Neural cell (in vitro differentiated cells): Measurements from ENCODE around the gene NCKAP5L. TPM values are rescaled to one million over a fixed set of nuclear protein-coding genes. Genes with fewer than 3 reads are reported as not detected.

Experiments
- H2AFZ ChIP-seq: fragments of 200-600, 300-800 bp; sonication (generic), shearing (Covaris generic); 2 replicates; pipeline ENCODE4 v1.6.0; 2014; ENCODE audit warnings: low read depth, mild to moderate bottlenecking, antibody characterized with exemption, low read length, moderate library complexity
- H3F3A ChIP-seq: fragments of 200-600 bp; shearing (Covaris generic); 2 replicates; pipeline ENCODE4 v1.6.1; 2016; ENCODE audit warnings: mild to moderate bottlenecking, moderate library complexity, mixed read lengths, antibody characterized with exemption, low read length; ENCODE audit not compliant: insufficient read depth, poor library complexity, severe bottlenecking
- H3K27ac ChIP-seq: fragments of 200-600, 300-800 bp; sonication (generic), shearing (Covaris generic); 2 replicates; pipeline ENCODE4 v1.5.1; 2014; ENCODE audit warnings: mild to moderate bottlenecking, low read length, moderate library complexity
- H3K27me3 ChIP-seq: fragments of 300-800, 200-600 bp; sonication (generic), shearing (Covaris generic); 2 replicates; pipeline ENCODE4 v1.6.0; 2014; ENCODE audit warnings: mild to moderate bottlenecking, low read depth, low read length, moderate library complexity; ENCODE audit not compliant: insufficient read depth
- H3K36me3 ChIP-seq: fragments of 300-800, 200-600 bp; sonication (generic), shearing (Covaris generic); 2 replicates; pipeline ENCODE4 v1.5.1; 2014; ENCODE audit warnings: mild to moderate bottlenecking, antibody characterized with exemption, low read length, moderate library complexity; ENCODE audit not compliant: insufficient read depth
- H3K4me2 ChIP-seq: fragments of 300-800, 200-600 bp; sonication (generic), shearing (Covaris generic); 2 replicates; pipeline ENCODE4 v1.6.0; 2014; ENCODE audit warnings: mild to moderate bottlenecking, low read length
- H3K4me3 ChIP-seq: fragments of 300-800, 200-600 bp; sonication (generic), shearing (Covaris generic); 2 replicates; pipeline ENCODE4 v1.5.1; 2014; ENCODE audit warnings: mild to moderate bottlenecking, low read length, moderate library complexity
- H3K79me2 ChIP-seq: fragments of 200-600 bp; shearing (Covaris generic); replicated peaks from 2 replicates; pipeline ENCODE4 v1.6.0; 2014; ENCODE audit warnings: mild to moderate bottlenecking, low read length, moderate library complexity; ENCODE audit not compliant: insufficient read depth
- H3K9ac ChIP-seq: fragments of 300-800, 200-600 bp; sonication (generic), shearing (Covaris generic); 2 replicates; pipeline ENCODE4 v1.6.1; 2016; ENCODE audit warnings: mild to moderate bottlenecking, low read length, mixed read lengths
- H3K9me2 ChIP-seq: fragments of 200-600 bp; shearing (Covaris generic); 2 replicates; pipeline ENCODE4 v1.6.1; 2016; ENCODE audit warnings: mild to moderate bottlenecking, low read length, mixed read lengths; ENCODE audit not compliant: insufficient read depth
- H3K9me3 ChIP-seq: fragments of 200-600, 300-800 bp; sonication (generic), shearing (Covaris generic); 2 replicates; pipeline ENCODE4 v1.6.1; 2016; ENCODE audit warnings: mild to moderate bottlenecking, mixed run types, low read length, moderate library complexity, mixed read lengths
- H4K20me1 ChIP-seq: fragments of 200-600 bp; shearing (Covaris generic); 2 replicates; pipeline ENCODE4 v1.6.1; 2016; ENCODE audit warnings: mild to moderate bottlenecking, mixed run types; ENCODE audit not compliant: insufficient read depth
- CTCF ChIP-seq: fragments of 450-650 bp; IDR thresholded peaks from 2 replicates; pipeline ENCODE4 v1.5.1; 2014; ENCODE audit warnings: antibody characterized with exemption, mild to moderate bottlenecking, moderate library complexity; ENCODE audit not compliant: poor library complexity, severe bottlenecking
- EP300 ChIP-seq: fragments of 450-650 bp; conservative IDR thresholded peaks from 2 replicates; pipeline ENCODE4 v1.6.1; 2014; ENCODE audit warnings: antibody characterized with exemption, mild to moderate bottlenecking, moderate library complexity; ENCODE audit not compliant: poor library complexity, severe bottlenecking
- EZH2 ChIP-seq: fragments of 200-600, 300-800 bp; shearing (Covaris generic), sonication (generic); IDR thresholded peaks from 2 replicates; pipeline ENCODE4 v1.6.1; 2014; ENCODE audit warnings: antibody characterized with exemption, low read length, borderline replicate concordance, mild to moderate bottlenecking; ENCODE audit not compliant: insufficient read depth, poor library complexity, severe bottlenecking
- MXI1 ChIP-seq: fragments of 450-650 bp; conservative IDR thresholded peaks from 2 replicates; pipeline ENCODE4 v1.6.1; 2014; ENCODE audit warnings: antibody characterized with exemption, mild to moderate bottlenecking; ENCODE audit not compliant: poor library complexity, severe bottlenecking
- POLR2AphosphoS5 ChIP-seq: IDR thresholded peaks from 2 replicates; pipeline ENCODE4 v1.6.1; 2012
- RAD21 ChIP-seq: fragments of 450-650 bp; conservative IDR thresholded peaks from 2 replicates; pipeline ENCODE4 v1.6.1; 2014; ENCODE audit warnings: antibody characterized with exemption, mild to moderate bottlenecking, moderate library complexity
- REST ChIP-seq: IDR thresholded peaks from 2 replicates; pipeline ENCODE4 v1.6.1; 2012; ENCODE audit warnings: borderline replicate concordance
- SMC3 ChIP-seq: fragments of 450-650 bp; conservative IDR thresholded peaks from 2 replicates; pipeline ENCODE4 v1.6.1; 2014; ENCODE audit warnings: antibody characterized with exemption, mild to moderate bottlenecking, moderate library complexity; ENCODE audit not compliant: poor library complexity
- TAF1 ChIP-seq: IDR thresholded peaks from 2 replicates; pipeline ENCODE4 v1.6.1; 2012; ENCODE audit warnings: low read depth
- polyA plus RNA-seq: library from polyadenylated mRNA; depleted of rRNA; stranded (reverse); fragments of >200 nt; gene quantifications from 2 replicates; pipeline ENCODE4 v1.2.3, GENCODE V29; 2014

The NCKAP5L gene
- polyA plus RNA-seq, 1 donor from 2014 or later = 6.2 TPM

- no peaks in the 10 kb centered on the region for H3K9me2 ChIP-seq
- H2AFZ ChIP-seq = no peak overlapping the region
- H3K4me2 ChIP-seq = no peak overlapping the region
- no peak overlapping the region for H3K4me3 ChIP-seq
- H3K27me3 ChIP-seq = no peaks in the 10 kb centered on the region
- no peaks in the 10 kb centered on the region for H3K36me3 ChIP-seq
- H3K9me3 ChIP-seq = no peaks in the 10 kb centered on the region
- no peak overlapping the region for H3K27ac ChIP-seq
- no peak overlapping the region for H3K9ac ChIP-seq
- no peaks in the 10 kb centered on the region for H3K79me2 ChIP-seq
- no peaks in the 10 kb centered on the region for H4K20me1 ChIP-seq
- no peaks in the 10 kb centered on the region for H3F3A ChIP-seq
- TF ChIP-seq REST (no peak), SMC3 (no peak), CTCF (no peak)
Observed at GRCh38 chr12:49801141-49802063, 26.8 kb downstream of the NCKAP5L start.

GRCh38 chr12:49800421-49801140, 27.6 kb downstream of the NCKAP5L start:
- Histone ChIP-seq H3K9me3 (no peaks in the 10 kb centered on the region), H4K20me1 (no peaks in the 10 kb centered on the region), H3K36me3 (no peaks in the 10 kb centered on the region), H3K9me2 (no peaks in the 10 kb centered on the region), H3F3A (no peaks in the 10 kb centered on the region), H3K27ac (no peak overlapping the region), H3K4me3 (no peak overlapping the region), H3K4me2 (no peak overlapping the region), H2AFZ (no peak overlapping the region), H3K27me3 (no peaks in the 10 kb centered on the region), H3K9ac (no peak overlapping the region), H3K79me2 (no peaks in the 10 kb centered on the region)
- TF ChIP-seq MXI1 = no peak
- no peak for TF ChIP-seq RAD21
- TF ChIP-seq EP300 = no peak
- TF ChIP-seq EZH2 = no peak
- TF ChIP-seq REST = no peak
- no peak for TF ChIP-seq CTCF
- TF ChIP-seq POLR2AphosphoS5 = no peak
- TF ChIP-seq SMC3 = no peak
- no peak for TF ChIP-seq TAF1
